COLO668 (cell line): ENCODE measurements around the gene MXRA7.

Experiments
- DNase-seq: peaks from one replicate; lab custom pipeline; 2025; ENCODE audit not compliant: unreplicated experiment; lab: John Stamatoyannopoulos, UW

The MXRA7 gene

GRCh38 chr17:76679239-76679638 lies 31.5 kb downstream of the MXRA7 start:
- DNase-seq, result no peak

- DNase-seq, result no peak
These were observed 32.4 kb downstream of the MXRA7 start for GRCh38 chr17:76678330-76678729.

DNA sequence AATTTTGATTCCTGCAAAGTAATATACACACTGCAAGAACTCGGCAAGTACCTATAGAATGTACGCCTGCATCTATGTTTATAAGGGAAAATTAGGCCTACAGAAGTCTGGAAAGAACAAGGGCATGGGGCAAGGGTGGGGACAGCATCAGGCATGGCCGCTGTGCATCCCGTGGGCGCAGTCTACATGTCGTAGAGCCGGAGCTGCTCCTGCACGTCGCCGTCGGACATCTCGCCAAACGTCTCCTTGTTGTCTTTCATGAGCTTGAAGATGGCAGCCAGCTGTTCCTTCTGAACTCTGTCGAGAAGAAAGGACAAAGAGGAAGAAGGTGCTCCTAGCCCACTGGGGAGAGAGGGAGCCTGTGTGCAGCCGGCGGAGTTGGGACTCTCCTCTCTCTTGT lies 33.4 kb downstream of the MXRA7 start:
- DNase-seq, result no peak

GRCh38 chr17:76676629-76677028 lies 34.1 kb downstream of the MXRA7 start:
- DNase-seq, result no peak

DNA sequence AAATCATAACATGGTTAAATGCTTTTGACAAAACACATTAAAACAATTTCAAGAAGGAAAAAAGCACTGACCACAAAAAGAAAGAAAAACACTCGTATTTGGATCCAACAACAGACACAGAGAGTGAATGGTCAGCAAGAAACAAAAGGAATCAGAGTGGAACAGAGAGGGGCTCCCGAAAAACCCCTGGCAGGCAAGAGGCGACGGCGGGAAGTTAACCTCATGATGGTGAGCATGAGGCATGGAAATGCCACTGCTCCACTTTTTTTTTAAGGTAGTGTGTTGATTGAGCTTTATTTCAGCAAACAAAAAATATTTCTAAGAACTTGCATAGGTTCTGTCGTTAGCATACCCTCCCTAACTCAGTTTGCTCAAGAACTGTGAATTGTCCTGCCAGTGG lies 35.1 kb downstream of the MXRA7 start:
- DNase-seq, result no peak

DNA sequence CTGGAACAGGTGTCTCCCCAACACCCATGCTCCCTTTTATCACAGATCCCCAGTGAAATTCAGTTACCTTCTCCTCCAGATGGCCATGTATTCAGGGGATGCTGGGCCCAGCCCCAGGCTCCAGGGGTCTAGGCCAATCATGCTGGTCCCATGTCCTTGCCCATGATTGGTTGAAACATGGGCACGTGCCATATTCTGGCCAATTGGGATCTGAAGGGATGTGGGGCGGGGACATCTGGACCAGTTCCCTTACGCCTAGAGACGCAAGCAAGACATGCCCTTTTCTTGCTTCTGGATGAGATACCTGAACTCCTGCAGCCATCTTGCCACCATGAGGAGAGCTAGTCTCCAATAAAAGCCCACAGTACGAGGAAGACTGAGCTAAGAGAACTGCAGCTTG lies 36.2 kb downstream of the MXRA7 start:
- DNase-seq, result no peak

- no peak for DNase-seq
These were observed 37.0 kb downstream of the MXRA7 start for GRCh38 chr17:76673729-76674128.

- DNase-seq, result no peak
These were observed 37.9 kb downstream of the MXRA7 start for GRCh38 chr17:76672892-76673291.

- no peak for DNase-seq
These were observed 38.4 kb downstream of the MXRA7 start for GRCh38 chr17:76672270-76672851.

- DNase-seq, result no peak
These were observed 38.9 kb downstream of the MXRA7 start for GRCh38 chr17:76671912-76672262.

- peak; percentile 98 for DNase-seq
These were observed 39.4 kb downstream of the MXRA7 start for GRCh38 chr17:76671123-76671911.

GRCh38 chr17:76670718-76671122 lies 40.0 kb downstream of the MXRA7 start:
- DNase-seq, result no peak

DNA sequence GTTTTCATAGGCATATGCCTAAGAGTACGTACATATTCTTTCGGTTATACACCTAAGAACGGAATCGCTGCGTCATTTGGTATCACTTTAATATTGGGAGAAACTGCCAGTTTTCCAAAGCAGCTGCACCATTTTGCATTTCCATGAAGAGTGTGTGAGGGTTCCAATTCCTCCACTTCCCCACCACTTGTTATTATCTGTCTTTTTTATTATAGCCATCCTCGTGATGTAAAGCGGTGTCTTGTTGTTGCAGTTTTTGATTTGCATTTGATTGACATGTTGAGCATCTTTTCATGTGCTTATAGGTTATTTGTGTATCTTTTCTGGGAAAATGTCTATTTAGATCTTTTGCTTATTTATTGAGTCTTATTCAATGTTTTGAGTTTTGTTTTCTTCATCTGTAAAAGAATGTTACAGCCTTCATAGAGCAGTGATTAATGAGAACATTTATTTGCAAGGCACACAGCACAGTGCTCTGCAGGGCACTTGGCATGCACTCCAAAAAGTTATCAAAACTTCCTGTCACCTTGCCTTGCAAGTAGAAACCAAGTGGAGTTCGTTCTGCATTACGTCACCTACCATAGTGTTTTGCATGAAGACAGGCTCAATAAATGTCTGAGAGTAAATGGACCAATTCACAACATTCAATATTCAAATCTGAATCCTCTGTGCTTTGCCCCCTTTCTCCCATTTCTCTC lies 40.6 kb downstream of the MXRA7 start:
- DNase-seq, result no peak

- no peak for DNase-seq
These were observed 42.8 kb downstream of the MXRA7 start for GRCh38 chr17:76667786-76668453.

GRCh38 chr17:76667491-76667755 lies 43.3 kb downstream of the MXRA7 start:
- no peak for DNase-seq

DNA sequence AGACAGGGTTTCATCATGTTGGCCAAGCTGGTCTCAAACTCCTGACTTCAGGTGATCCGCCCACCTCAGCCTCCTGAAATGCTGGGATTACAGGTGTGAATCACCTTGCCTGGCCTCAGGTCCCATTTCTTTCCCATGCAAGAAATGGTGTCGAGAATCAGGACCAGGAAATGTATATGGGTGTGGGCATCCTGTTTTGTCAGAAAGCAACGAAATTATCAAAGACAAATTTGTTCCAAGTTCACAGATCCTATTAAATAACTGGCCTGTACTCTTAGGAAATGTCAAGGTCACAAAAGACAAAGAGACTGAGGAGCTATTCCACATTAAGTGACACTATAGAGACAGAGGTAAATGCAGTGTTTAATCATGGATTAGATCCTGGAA lies 50.1 kb downstream of the MXRA7 start:
- DNase-seq, result no peak

GRCh38 chr17:76659928-76660655 lies 50.7 kb downstream of the MXRA7 start:
- peak; percentile 43 for DNase-seq

- no peak for DNase-seq
These were observed 52.5 kb downstream of the MXRA7 start for GRCh38 chr17:76658242-76658662.

- DNase-seq, result no peak
These were observed 53.1 kb downstream of the MXRA7 start for GRCh38 chr17:76657505-76658241.

- no peak for DNase-seq
These were observed 56.4 kb downstream of the MXRA7 start for GRCh38 chr17:76654408-76654807.

DNA sequence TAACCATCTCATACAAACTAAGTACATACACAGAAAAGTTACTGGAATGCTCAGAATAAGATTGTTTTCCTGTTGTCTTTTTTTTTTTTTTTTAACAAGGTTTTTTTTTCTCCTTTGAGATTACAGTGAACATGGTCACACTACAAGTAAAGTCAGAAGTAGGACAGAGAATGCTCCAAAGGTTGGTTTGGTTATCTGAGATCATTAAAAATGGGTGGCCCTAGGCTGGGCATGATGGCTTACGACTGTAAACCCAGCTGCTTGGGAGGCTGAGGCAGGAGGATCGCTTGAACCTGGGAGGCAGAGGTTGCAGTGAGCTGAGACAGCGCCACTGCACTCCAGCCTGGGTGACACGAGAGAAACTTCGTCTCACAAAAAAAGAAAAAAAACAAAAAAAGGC lies 60.3 kb downstream of the MXRA7 start:
- no peak for DNase-seq
